Measurements from ENCODE around the gene RPS3A. TPM values are rescaled to one million over a fixed set of nuclear protein-coding genes. Genes with fewer than 3 reads are reported as not detected.
A peak's percentile ranks its signal among the peaks of the same experiment; 100 is the strongest.

RPS3A gene
- total and polyA plus RNA-seq, 9 of the 15 experiments (the other 6 are each of a cell fraction or from before 2014, with no cell fraction given) = 2,102 to 5,488 (median 3,554) TPM

GRCh38 chr4:151117371-151117962 lies 18.0 kb downstream of the RPS3A start:
- no peaks in the 10 kb centered on the region for H3K9me1 ChIP-seq (ENCODE audit: control insufficient read depth, insufficient read depth, low read length)
- H3K9me3 ChIP-seq (replicated peaks; ENCODE audit: control insufficient read depth, insufficient read depth, low read depth, low read length) = no peaks in the 10 kb centered on the region
- H3K4me3 ChIP-seq = no peak overlapping the region
- no peaks in the 10 kb centered on the region for H3K36me3 ChIP-seq (ENCODE audit: control insufficient read depth, insufficient read depth, low read length)
- in situ Hi-C loops (cut with MboI) (loop anchor here (10.0 kb wide), 1 partner anchor 497 kb away; no protein-coding TSS in a partner anchor), intact Hi-C loops (cut with micrococcal nuclease) (loop anchor here (1.0 to 10.0 kb wide), 5 partner anchors 50 to 527 kb away; partner anchors contain the start of gene PRSS48)
- 19% methylated on average over 14 of the region's 14 CpGs for WGBS (ENCODE audit: insufficient coverage, low coverage, missing lambda C conversion rate)
- no TSS peak for BruUV-seq (replicated peaks)
- DNase-seq (ENCODE audit: extremely low read depth in 1 of 4, low spot score in 3 of 4) (peak; percentile 56 to 69 (median 59)), ATAC-seq (peak; percentile 85), FAIRE-seq (peak; percentile 84)
- H3K9ac ChIP-seq (ENCODE audit: insufficient read depth in 1 of 2, low read depth in 2 of 2, low read length in 2 of 2) = no peak overlapping the region
- H3K4me2 ChIP-seq (ENCODE audit: insufficient read depth, low read length) = no peak overlapping the region
- ChIA-PET CTCF (ENCODE audit: low intra/inter-chr PET ratio) (interaction anchor here (0.5 to 0.7 kb wide), 2 partner anchors 1280 to 1727 kb away, joined by 3 to 4 read pairs; no protein-coding TSS in a partner anchor), POLR2A (interaction anchor here (0.6 to 1.3 kb wide), 5 partner anchors 9 to 954 kb away, joined by 3 to 4 read pairs (median 3); no protein-coding TSS in a partner anchor)
- no peak overlapping the region for H2AFZ ChIP-seq (ENCODE audit: low read depth, low read length)
- H4K20me1 ChIP-seq (replicated peaks; ENCODE audit: control insufficient read depth, insufficient read depth, low read length) = no peaks in the 10 kb centered on the region
- no peaks in the 10 kb centered on the region for H3K79me2 ChIP-seq (ENCODE audit: control insufficient read depth, insufficient read depth, low read length)
- no peak overlapping the region for H3K27ac ChIP-seq (ENCODE audit: extremely low read depth, low read depth, low read length)
- H3K4me1 ChIP-seq (replicated peaks in 1 of 2; ENCODE audit: control insufficient read depth in 2 of 2, insufficient read depth in 2 of 2, low read length in 2 of 2) = no peaks in the 10 kb centered on the region
- no peaks in the 10 kb centered on the region; a peak in 1 of 5 replicates for H3K27me3 ChIP-seq (ENCODE audit: control insufficient read depth in 2 of 2, insufficient read depth in 2 of 2, low read length in 2 of 2)
- TF ChIP-seq DEAF1 (CRISPR knock-in tag; IDR thresholded peaks at IDR 0.05) = 0 out of 2 replicates have a peak, but pooled peaks have one; percentile 13
- TF ChIP-seq REST (IDR thresholded peaks at IDR 0.05; ENCODE audit: borderline replicate concordance) = peak; percentile 63; the same call in 1 of the 2 replicates
- no peak for TF ChIP-seq REST (CRISPR knock-in tag; IDR thresholded peaks at IDR 0.05; ENCODE audit: low read depth)
- TF ChIP-seq ETV1 (tag; conservative IDR thresholded peaks at IDR 0.05; ENCODE audit: low read depth) = no peak
- no peak for TF ChIP-seq TAF9B (IDR thresholded peaks at IDR 0.05; ENCODE audit: partially characterized antibody)
- no peak for TF ChIP-seq MYNN (IDR thresholded peaks at IDR 0.05)
- no peak for TF ChIP-seq MYNN (CRISPR knock-in tag; IDR thresholded peaks at IDR 0.05)
- TF ChIP-seq SMC3 (conservative IDR thresholded peaks at IDR 0.05; ENCODE audit: insufficient read depth, low read depth, low read length) = 0 out of 2 replicates have a peak, but pooled peaks have one; percentile 32
- TF ChIP-seq RAD21 (CRISPR knock-in tag; conservative IDR thresholded peaks at IDR 0.05 in 1 of 2, IDR thresholded peaks at IDR 0.05 in 1 of 2) = peak; percentile 71 to 78
- TF ChIP-seq MIER1 (IDR thresholded peaks at IDR 0.05; ENCODE audit: low read depth) = no peak
- peak; percentile 91 for TF ChIP-seq ZNF384 (IDR thresholded peaks at IDR 0.05; ENCODE audit: low read depth, low read length)
- TF ChIP-seq ZC3H4 (CRISPR knock-in tag; IDR thresholded peaks at IDR 0.05; ENCODE audit: borderline replicate concordance) = no peak
- TF ChIP-seq ZNF217 (CRISPR knock-in tag; IDR thresholded peaks at IDR 0.05) = no peak
